Measurements from ENCODE around the gene FOXD1. TPM values are rescaled to one million over a fixed set of nuclear protein-coding genes. Genes with fewer than 3 reads are reported as not detected.

FOXD1 gene
- total RNA-seq, 1 experiment from 2014 or later, result 7.8 TPM

GRCh38 chr5:73484511-73484910 is 35.9 kb upstream of the FOXD1 start:
- peaks cover 14% of the 10 kb centered on the region for H3K27me3 Mint-ChIP-seq (ENCODE audit: unreplicated experiment)
- BruUV-seq (replicated peaks), result no TSS peak
- CTCF ChIA-PET, result no interaction called here

GRCh38 chr5:73483676-73484075 is 35.1 kb upstream of the FOXD1 start:
- Mint-ChIP-seq H3K36me3 (ENCODE audit: insufficient read depth, unreplicated experiment) (no peaks in the 10 kb centered on the region), H3K4me3 (ENCODE audit: low read depth, unreplicated experiment) (no peak overlapping the region), H3K27me3 (ENCODE audit: unreplicated experiment) (peaks cover 14% of the 10 kb centered on the region), H3K4me1 (ENCODE audit: low read depth, unreplicated experiment) (no peaks in the 10 kb centered on the region), H3K9me3 (ENCODE audit: low read depth, unreplicated experiment) (no peaks in the 10 kb centered on the region), H3K27ac (ENCODE audit: unreplicated experiment) (no peak overlapping the region)
- CTCF ChIA-PET, result interaction anchor here (0.8 kb wide), 1 partner anchor 56 kb away, joined by 3 read pairs; no protein-coding TSS in a partner anchor
- TF ChIP-seq CTCF (IDR thresholded peaks at IDR 0.05; ENCODE audit: unreplicated experiment), result no peak
- intact Hi-C loops (cut with micrococcal nuclease; ENCODE audit: unreplicated experiment), result no loop called here
- DNase-seq, result no peak
- no TSS peak for BruUV-seq (replicated peaks)

More at GRCh38 chr5:73484511-73484910, 35.9 kb upstream of the FOXD1 start:
- Mint-ChIP-seq H3K9me3 (ENCODE audit: low read depth, unreplicated experiment) (no peaks in the 10 kb centered on the region), H3K36me3 (ENCODE audit: insufficient read depth, unreplicated experiment) (no peaks in the 10 kb centered on the region), H3K27ac (ENCODE audit: unreplicated experiment) (no peak overlapping the region), H3K4me1 (ENCODE audit: low read depth, unreplicated experiment) (no peaks in the 10 kb centered on the region), H3K4me3 (ENCODE audit: low read depth, unreplicated experiment) (no peak overlapping the region)
- DNase-seq, result no peak
- intact Hi-C loops (cut with micrococcal nuclease; ENCODE audit: unreplicated experiment), result no loop called here
- no peak for TF ChIP-seq CTCF (IDR thresholded peaks at IDR 0.05; ENCODE audit: unreplicated experiment)

GRCh38 chr5:73482383-73483136 is 34.0 kb upstream of the FOXD1 start:
- H3K27ac Mint-ChIP-seq (ENCODE audit: unreplicated experiment), result no peak overlapping the region
- intact Hi-C loops (cut with micrococcal nuclease; ENCODE audit: unreplicated experiment), result no loop called here
- H3K9me3 Mint-ChIP-seq (ENCODE audit: low read depth, unreplicated experiment), result no peaks in the 10 kb centered on the region
- no peak for DNase-seq
- H3K36me3 Mint-ChIP-seq (ENCODE audit: insufficient read depth, unreplicated experiment), result no peaks in the 10 kb centered on the region
- no peaks in the 10 kb centered on the region for H3K4me1 Mint-ChIP-seq (ENCODE audit: low read depth, unreplicated experiment)
- no peak overlapping the region for H3K4me3 Mint-ChIP-seq (ENCODE audit: low read depth, unreplicated experiment)
- BruUV-seq (replicated peaks), result no TSS peak
- CTCF ChIA-PET, result no interaction called here
- peaks cover 14% of the 10 kb centered on the region for H3K27me3 Mint-ChIP-seq (ENCODE audit: unreplicated experiment)
- no peak for TF ChIP-seq CTCF (IDR thresholded peaks at IDR 0.05; ENCODE audit: unreplicated experiment)

GRCh38 chr5:73480500-73480899 is 31.9 kb upstream of the FOXD1 start:
- Mint-ChIP-seq H3K4me1 (ENCODE audit: low read depth, unreplicated experiment) (no peaks in the 10 kb centered on the region), H3K4me3 (ENCODE audit: low read depth, unreplicated experiment) (no peak overlapping the region), H3K27me3 (ENCODE audit: unreplicated experiment) (peaks cover 14% of the 10 kb centered on the region), H3K27ac (ENCODE audit: unreplicated experiment) (no peak overlapping the region), H3K36me3 (ENCODE audit: insufficient read depth, unreplicated experiment) (no peaks in the 10 kb centered on the region), H3K9me3 (ENCODE audit: low read depth, unreplicated experiment) (no peaks in the 10 kb centered on the region)
- intact Hi-C loops (cut with micrococcal nuclease; ENCODE audit: unreplicated experiment), result no loop called here
- no TSS peak for BruUV-seq (replicated peaks)
- CTCF ChIA-PET, result interaction anchor here (0.5 kb wide), 1 partner anchor 1188 kb away, joined by 3 read pairs; no protein-coding TSS in a partner anchor
- no peak for TF ChIP-seq CTCF (IDR thresholded peaks at IDR 0.05; ENCODE audit: unreplicated experiment)
- DNase-seq, result no peak

Measured in Calu3 (cell line).